HepG2 (cell line): Measurements from ENCODE around the gene RHD.
"Not testable (repeated sequence)": the region's sequence is repeated elsewhere in the genome, so short reads cannot be mapped to it uniquely, and the experiment has no call there.

Experiments
- AKNA ChIP-seq: sonication (generic); formaldehyde crosslinking; IDR thresholded peaks from 2 replicates; pipeline ENCODE4 v1.4.0; 2020; ENCODE audit warnings: missing genetic modification reagents, borderline replicate concordance
- CTCF ChIP-seq: sonication (generic); formaldehyde crosslinking; IDR thresholded peaks from 2 replicates; pipeline ENCODE4 v1.5.0; 2020; ENCODE audit warnings: mild to moderate bottlenecking, missing genetic modification reagents, moderate library complexity
- E2F5 ChIP-seq: sonication (generic); formaldehyde crosslinking; conservative IDR thresholded peaks from 2 replicates; pipeline ENCODE4 v1.4.0; 2020; ENCODE audit warnings: missing genetic modification reagents
- JUN ChIP-seq: sonication (generic); formaldehyde crosslinking; IDR thresholded peaks from 2 replicates; pipeline ENCODE4 v1.4.0; 2020; ENCODE audit warnings: mild to moderate bottlenecking, missing genetic modification reagents
- PCBP2 ChIP-seq: fragments of 200-400 bp; formaldehyde crosslinking; optimal IDR thresholded peaks from 2 replicates; pipeline ENCODE3; 2018; ENCODE audit warnings: low read length, low read depth; ENCODE audit not compliant: poor library complexity, severe bottlenecking
- SALL2 ChIP-seq: sonication (generic); formaldehyde crosslinking; IDR thresholded peaks from 2 replicates; pipeline ENCODE4 v1.8.1; 2023; ENCODE audit warnings: mild to moderate bottlenecking, missing genetic modification reagents, inconsistent platforms
- TCF7 ChIP-seq: sonication (generic); IDR thresholded peaks from 2 replicates; pipeline ENCODE4 v1.6.1; 2016; ENCODE audit warnings: antibody characterized with exemption, low read depth
- YY1 ChIP-seq: IDR thresholded peaks from 2 replicates; pipeline ENCODE4 v1.6.1; 2011; ENCODE audit warnings: low read length, low read depth, moderate library complexity, mild to moderate bottlenecking; ENCODE audit not compliant: insufficient read depth, insufficient replicate concordance
- ZBTB26 ChIP-seq: IDR thresholded peaks from 2 replicates; pipeline ENCODE4 v1.6.1; 2016; ENCODE audit warnings: missing compliant biosample characterization, missing genetic modification reagents, borderline replicate concordance
- ZNF496 ChIP-seq: sonication (generic); formaldehyde crosslinking; IDR thresholded peaks from 2 replicates; pipeline ENCODE4 v1.8.1; 2023; ENCODE audit warnings: mild to moderate bottlenecking, moderate library complexity, missing genetic modification reagents; ENCODE audit not compliant: insufficient replicate concordance
- ZSCAN20 ChIP-seq: sonication (generic); formaldehyde crosslinking; IDR thresholded peaks from 2 replicates; pipeline ENCODE4 v1.4.0; 2020; ENCODE audit warnings: missing genetic modification reagents, mild to moderate bottlenecking, borderline replicate concordance

GRCh38 chr1:25259813-25260212, 12.5 kb upstream of the RHD start:
- TF ChIP-seq CTCF (CRISPR knock-in tag); YY1; PCBP2; SALL2 (CRISPR knock-in tag); E2F5 (CRISPR knock-in tag); ZBTB26; JUN (CRISPR knock-in tag); ZNF496 (CRISPR knock-in tag); ZSCAN20 (CRISPR knock-in tag); AKNA (CRISPR knock-in tag); TCF7: not testable (repeated sequence)
